GM21737 (cell line): ENCODE results near the gene RIC8B.

Experiments
- ATAC-seq: cut with Tn5 transposase; IDR thresholded peaks from one replicate; pipeline ENCODE4 v1.9.1; 2021; ENCODE audit warnings: mild to moderate bottlenecking, moderate library complexity; ENCODE audit not compliant: unreplicated experiment

The RIC8B gene

GRCh38 chr12:106791531-106791930 is 17.0 kb downstream of the RIC8B start:
- ATAC-seq = no peak

GRCh38 chr12:106794369-106794768 is 19.9 kb downstream of the RIC8B start:
- no peak for ATAC-seq

- no peak for ATAC-seq
Measured at GRCh38 chr12:106801167-106801708, 26.8 kb downstream of the RIC8B start.

DNA sequence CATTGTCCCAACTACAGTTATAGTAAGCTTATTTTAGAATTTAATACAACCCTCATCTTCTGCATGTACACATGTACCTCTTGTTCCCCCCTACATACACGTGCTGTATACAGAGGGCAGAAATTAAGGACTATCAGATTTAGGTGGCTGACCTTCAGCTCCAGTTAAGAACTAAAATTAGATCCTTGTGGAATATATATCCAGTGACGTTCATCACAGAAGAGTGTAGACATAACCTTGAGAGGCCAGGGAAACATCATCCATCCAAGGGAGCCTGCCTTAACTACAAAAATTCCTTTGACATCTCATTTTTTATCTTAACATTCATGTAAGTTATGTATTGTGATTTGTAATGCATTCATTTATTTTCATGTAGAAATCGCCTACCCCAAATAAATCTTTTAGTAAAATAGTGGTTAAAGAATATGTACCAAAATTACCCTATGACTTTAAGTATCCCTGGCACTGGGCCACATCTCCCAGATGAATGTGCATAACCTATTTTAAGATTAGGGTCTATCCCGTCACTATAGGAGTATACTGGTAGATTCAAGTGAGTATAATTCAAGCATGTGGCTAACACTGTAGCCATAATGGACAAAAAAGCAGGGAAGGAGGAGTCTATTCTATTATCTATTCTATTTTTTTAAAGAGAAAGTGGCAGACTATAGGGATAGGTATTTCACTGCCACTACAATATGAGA is 27.5 kb downstream of the RIC8B start:
- no peak for ATAC-seq

DNA sequence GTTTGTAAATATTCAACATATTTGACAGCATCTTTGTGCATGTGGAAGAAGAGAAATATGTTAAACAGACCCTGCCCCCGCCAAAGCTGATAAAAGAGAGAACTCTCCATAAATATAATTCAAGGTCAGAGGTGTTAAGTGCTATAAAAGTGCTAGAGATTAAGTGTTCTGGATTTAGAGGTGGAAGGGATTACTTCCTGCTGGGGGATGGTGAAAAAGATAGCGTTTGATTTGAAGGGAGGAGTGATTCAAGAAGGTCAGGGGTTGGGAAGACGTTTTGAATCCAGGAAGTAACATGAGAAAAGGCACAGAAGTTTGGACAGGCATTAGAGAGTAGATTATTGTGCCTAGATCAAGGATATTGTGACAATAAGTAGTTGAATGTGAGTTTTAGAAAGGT is 30.2 kb downstream of the RIC8B start:
- no peak for ATAC-seq

DNA sequence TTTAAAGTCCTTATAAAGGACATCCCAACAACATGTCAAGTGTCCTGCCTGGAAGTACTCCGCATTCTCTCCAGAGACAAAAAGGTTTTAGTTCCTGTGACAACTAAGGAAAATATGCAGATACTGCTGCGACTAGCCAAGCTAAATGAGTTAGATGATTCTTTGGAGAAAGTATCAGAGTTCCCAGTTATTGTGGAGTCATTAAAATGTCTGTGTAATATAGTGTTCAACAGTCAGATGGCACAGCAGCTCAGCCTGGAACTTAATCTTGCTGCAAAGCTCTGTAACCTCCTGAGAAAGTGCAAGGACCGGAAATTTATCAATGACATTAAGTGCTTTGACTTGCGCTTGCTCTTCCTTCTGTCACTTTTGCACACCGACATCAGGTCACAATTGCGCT is 40.2 kb downstream of the RIC8B start:
- no peak for ATAC-seq

- no peak for ATAC-seq
Measured at GRCh38 chr12:106815741-106816140, 41.3 kb downstream of the RIC8B start.

GRCh38 chr12:106816231-106816630 is 41.7 kb downstream of the RIC8B start:
- no peak for ATAC-seq

DNA sequence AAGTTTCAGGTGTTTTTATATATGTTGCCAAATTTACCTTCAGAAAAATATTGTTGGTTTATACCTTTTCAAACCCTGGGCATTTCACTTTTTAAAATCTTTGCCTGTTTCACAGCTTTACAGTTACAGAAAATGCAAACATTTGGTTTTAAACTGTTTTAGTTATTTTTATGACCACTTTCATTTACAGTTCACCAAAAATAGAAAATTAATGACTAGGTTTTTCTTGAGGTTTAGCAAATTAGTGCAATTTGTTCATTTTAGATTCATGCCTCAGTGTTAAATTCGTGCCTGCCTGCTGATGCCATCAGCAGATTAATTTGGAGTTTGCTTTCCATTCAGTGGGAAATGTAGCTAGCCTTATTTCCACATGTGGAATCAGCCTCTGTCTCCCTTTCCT is 45.5 kb downstream of the RIC8B start:
- ATAC-seq = no peak

GRCh38 chr12:106831699-106832098 is 57.2 kb downstream of the RIC8B start:
- ATAC-seq = no peak

DNA sequence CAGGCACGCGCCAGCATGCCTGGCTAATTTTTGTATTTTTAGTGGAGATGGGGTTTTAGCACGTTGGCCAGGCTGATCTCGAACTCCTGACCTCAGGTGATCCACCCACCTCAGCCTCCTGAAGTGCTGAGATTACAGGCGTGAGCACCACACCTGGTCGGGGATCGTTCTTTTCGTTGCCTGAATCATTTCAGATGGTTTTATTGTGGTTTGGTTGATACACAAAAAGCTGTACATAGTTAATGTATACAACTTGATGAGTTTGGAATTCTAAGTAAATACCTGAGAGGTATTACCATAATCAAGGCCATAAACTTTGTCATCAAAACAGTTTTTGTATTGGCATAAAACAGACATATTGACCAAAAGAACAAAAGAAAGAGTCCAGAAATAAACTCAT is 63.3 kb downstream of the RIC8B start:
- no peak for ATAC-seq

GRCh38 chr12:106839333-106839732 is 64.9 kb downstream of the RIC8B start:
- ATAC-seq = no peak

GRCh38 chr12:106840243-106840642 is 65.8 kb downstream of the RIC8B start:
- no peak for ATAC-seq

DNA sequence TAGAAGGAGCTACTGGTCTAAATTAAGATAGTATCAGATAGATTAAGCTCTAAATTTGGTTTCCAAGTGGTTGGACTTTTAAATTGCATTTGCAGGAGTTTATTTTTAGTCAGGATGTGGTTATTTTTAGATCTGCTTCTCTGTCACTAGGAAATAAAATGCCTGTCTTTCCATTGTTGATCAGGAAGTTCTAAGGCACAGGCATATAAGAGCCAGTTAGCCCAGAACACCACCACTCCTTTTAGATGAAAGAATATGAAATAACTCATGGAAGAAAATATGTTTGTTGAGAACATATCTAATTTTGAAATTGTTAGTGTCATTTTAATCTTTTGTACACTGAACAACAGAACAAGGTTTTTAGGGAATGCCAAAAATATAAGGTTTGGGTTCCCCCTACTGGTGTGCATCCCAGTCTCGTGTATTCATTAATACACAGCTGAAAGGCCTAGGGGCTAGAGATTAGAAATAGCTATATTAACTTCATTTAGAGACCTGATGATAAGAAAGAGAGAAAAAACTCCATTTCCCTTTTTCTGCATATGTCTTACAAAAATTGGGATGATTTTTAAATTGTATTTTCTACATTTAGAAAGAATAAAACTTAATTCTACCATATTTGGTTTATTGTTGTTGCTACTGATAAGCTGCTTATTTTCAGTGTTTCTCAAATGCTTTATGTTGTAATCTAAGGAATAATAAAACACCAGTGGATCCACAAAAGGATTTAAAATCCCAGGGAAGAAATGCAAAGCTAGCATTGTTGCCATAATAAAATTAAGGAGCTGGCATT is 67.2 kb downstream of the RIC8B start:
- ATAC-seq = no peak

DNA sequence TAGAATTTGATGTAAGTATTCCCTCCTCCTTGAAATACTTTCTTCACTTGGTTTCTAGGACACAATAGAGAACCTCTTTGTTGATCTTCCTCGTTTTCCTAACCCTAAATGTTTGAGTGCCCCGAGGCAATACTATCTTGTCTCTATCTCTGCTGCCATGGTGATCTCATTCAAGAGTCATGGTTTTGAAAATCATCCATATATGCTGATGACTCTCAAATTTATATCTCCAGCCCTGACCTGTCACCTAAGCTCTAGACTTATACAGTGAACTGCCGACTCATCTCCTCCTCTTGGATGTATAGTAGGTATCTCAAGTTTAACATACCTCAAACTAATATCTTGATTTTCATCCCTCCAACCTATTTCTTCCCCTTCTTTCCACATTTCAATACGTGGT is 71.4 kb downstream of the RIC8B start:
- ATAC-seq = no peak

DNA sequence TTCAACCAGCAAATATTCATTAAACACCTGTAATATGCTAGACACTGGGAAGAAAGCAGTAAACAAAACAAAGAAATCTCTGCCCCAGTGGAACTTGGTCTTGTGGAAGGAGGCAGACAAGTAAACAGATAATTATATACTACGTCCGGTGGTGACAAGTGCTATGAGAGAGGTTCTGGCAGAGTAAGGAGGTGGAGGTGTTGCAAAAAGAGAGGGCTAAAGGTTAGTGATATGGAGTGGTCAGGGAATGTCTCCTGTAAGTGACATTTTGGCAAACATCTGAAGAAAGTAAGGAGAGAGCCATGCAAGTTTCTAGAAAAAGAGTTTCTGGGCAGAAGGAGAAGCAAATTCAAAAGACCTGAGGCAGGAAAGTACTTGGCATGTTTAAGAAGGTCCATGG is 73.4 kb downstream of the RIC8B start:
- ATAC-seq = no peak

- ATAC-seq = no peak
Measured at GRCh38 chr12:106851306-106851705, 76.8 kb downstream of the RIC8B start.

GRCh38 chr12:106854723-106855122 is 80.2 kb downstream of the RIC8B start:
- ATAC-seq = no peak

DNA sequence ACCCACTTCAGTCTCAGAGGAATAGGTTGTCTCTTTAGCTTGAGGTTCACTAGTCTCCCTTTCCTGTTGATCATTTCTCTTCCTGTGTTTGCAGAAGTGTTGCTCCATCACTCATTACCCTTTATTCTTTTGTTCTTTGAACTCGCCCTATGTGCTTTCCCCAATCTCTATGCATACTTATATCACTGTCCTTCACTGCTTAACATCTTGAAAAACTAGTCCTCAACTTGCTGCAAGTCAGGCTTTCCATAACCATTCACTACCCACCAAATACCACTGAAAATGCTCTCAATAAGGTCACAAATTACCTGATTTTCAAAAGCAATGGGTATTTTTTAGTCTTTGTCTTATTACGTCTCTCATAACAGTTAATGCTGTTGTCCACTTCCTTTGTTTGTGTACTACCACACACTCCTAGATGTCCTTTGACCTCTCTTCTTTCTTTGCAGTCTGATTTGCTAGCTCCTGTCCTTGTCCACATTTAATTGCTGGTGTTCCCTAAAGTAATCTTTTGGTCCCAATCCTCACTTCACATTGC is 80.8 kb downstream of the RIC8B start:
- ATAC-seq = no peak

- no peak for ATAC-seq
Measured at GRCh38 chr12:106861984-106862916, 87.8 kb downstream of the RIC8B start.

DNA sequence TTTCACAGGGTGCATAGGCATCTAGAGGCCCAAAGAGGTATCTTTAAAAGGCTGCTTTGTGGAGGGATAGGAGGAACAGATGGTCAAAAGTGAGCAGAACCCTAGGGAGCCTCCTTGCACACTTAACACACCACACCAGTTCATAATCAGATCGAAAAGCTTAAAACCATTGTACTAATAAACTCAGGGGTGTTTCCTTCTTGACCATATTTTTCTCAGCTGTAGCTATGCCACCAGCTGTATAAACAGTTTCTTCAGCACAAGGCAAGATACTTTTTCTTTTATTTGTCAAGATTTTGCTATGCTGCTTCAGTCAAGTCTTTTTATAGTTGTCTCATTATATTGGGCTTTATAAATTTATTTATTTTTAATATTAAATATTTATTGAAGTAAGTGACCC is 88.7 kb downstream of the RIC8B start:
- no peak for ATAC-seq
